ENCODE results near the gene PDZD2. TPM values are rescaled to one million over a fixed set of nuclear protein-coding genes. Genes with fewer than 3 reads are reported as not detected.
"Not testable (repeated sequence)": the region's sequence is repeated elsewhere in the genome, so short reads cannot be mapped to it uniquely, and the experiment has no call there.

Gene PDZD2
- polyA plus RNA-seq, 1 donor from 2014 or later, result 3.1 TPM

DNA sequence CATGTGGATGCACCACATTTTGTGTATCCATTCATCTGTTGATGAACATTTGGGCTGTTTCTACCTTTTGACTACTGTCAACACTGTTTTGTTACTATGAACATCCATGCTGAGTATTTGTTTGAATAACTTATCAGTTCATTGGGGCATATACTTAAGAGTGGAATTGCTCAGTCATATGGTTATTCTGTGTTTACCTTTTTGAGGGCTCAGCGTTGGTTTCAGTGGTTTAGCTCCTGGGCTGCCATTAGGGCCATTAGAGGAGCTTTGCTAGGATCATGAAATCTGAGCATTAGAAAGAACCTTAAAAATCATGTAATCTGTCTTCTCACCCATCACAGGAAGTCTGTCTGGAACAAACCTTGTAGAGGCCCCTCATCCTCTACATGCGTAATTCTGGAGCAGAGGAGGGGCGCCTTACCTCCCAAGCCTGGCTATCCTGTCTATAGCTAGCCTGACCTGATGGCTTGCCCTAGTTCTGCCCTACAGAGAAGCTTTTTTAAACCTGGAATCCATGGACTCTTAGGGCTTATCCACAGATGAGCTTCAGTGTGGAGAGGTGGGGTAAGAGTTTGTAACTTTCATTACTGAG lies 92.9 kb downstream of the PDZD2 start:
- no peaks in the 10 kb centered on the region for H3K9me2 ChIP-seq (ENCODE audit: insufficient read depth, low read length)
- no peaks in the 10 kb centered on the region for H4K20me1 ChIP-seq (ENCODE audit: insufficient read depth)
- no peak overlapping the region for H3K4me2 ChIP-seq (ENCODE audit: low read length)
- H3K27me3 ChIP-seq (ENCODE audit: insufficient read depth, low read depth, low read length), result no peaks in the 10 kb centered on the region
- TF ChIP-seq, protein P1, sequence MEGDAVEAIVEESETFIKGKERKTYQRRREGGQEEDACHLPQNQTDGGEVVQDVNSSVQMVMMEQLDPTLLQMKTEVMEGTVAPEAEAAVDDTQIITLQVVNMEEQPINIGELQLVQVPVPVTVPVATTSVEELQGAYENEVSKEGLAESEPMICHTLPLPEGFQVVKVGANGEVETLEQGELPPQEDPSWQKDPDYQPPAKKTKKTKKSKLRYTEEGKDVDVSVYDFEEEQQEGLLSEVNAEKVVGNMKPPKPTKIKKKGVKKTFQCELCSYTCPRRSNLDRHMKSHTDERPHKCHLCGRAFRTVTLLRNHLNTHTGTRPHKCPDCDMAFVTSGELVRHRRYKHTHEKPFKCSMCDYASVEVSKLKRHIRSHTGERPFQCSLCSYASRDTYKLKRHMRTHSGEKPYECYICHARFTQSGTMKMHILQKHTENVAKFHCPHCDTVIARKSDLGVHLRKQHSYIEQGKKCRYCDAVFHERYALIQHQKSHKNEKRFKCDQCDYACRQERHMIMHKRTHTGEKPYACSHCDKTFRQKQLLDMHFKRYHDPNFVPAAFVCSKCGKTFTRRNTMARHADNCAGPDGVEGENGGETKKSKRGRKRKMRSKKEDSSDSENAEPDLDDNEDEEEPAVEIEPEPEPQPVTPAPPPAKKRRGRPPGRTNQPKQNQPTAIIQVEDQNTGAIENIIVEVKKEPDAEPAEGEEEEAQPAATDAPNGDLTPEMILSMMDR (IDR thresholded peaks at IDR 0.05; ENCODE audit: poor library complexity, severe bottlenecking), result no peak
- no peak overlapping the region for H3K4me3 ChIP-seq (ENCODE audit: low read length)
- H3K36me3 ChIP-seq (ENCODE audit: insufficient read depth, low read length), result no peaks in the 10 kb centered on the region
- no peak overlapping the region for H2AFZ ChIP-seq (ENCODE audit: low read depth, low read length)
- no peak overlapping the region for H3K9ac ChIP-seq (ENCODE audit: low read length)
- no peaks in the 10 kb centered on the region for H3K79me2 ChIP-seq (replicated peaks; ENCODE audit: insufficient read depth, low read length)
- H3F3A ChIP-seq (ENCODE audit: insufficient read depth, low read length, poor library complexity, severe bottlenecking), result no peaks in the 10 kb centered on the region
- H3K27ac ChIP-seq (ENCODE audit: low read length), result no peak overlapping the region
- H3K9me3 ChIP-seq (ENCODE audit: low read length), result no peaks in the 10 kb centered on the region

DNA sequence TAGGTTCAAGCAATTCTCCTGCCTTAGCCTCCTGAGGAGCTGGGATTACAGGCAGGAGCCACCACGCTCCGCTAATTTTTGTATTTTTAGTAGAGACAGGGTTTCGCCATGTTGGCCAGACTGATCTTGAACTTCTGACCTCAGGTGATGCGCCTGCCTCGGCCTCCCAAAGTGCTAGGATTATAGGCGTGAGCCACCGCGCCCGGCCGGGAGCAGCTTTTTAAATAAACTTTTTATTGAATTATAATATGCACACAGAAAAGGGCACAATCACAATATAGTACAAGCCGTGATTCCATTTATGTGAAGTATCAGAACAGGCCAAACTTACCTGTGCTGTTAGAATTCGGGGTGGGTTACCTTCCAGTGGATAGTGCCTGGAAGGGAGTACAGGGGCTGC lies 93.9 kb downstream of the PDZD2 start:
- H3K4me3 ChIP-seq (ENCODE audit: low read length); H4K20me1 ChIP-seq (ENCODE audit: insufficient read depth); H3K79me2 ChIP-seq (replicated peaks; ENCODE audit: insufficient read depth, low read length); H2AFZ ChIP-seq (ENCODE audit: low read depth, low read length); H3K27ac ChIP-seq (ENCODE audit: low read length); H3K9ac ChIP-seq (ENCODE audit: low read length); H3K4me2 ChIP-seq (ENCODE audit: low read length); H3K9me3 ChIP-seq (ENCODE audit: low read length); H3K27me3 ChIP-seq (ENCODE audit: insufficient read depth, low read depth, low read length); H3K9me2 ChIP-seq (ENCODE audit: insufficient read depth, low read length); H3K36me3 ChIP-seq (ENCODE audit: insufficient read depth, low read length); H3F3A ChIP-seq (ENCODE audit: insufficient read depth, low read length, poor library complexity, severe bottlenecking): not testable (repeated sequence)

DNA sequence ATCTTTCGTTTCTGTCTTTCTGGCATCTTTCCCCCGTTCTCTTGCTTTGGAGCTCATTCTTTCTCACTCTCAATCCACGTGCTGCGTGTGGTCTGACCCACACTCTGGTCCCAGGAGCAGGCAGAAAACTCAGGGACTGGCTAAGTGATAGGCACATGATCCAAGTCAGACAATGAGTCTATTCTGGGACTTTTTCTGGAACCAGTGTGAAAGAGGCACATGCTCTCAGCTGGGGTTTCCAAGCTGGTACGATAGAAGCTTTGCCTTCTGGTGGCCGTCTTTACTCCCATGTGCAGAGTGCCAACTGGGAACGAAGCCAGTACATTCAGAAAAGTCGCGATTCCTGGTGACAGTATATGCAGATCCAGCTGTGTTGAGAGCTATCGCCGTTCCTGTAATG lies 94.4 kb downstream of the PDZD2 start:
- Histone ChIP-seq H3K4me2 (ENCODE audit: low read length) (no peak overlapping the region), H3F3A (ENCODE audit: insufficient read depth, low read length, poor library complexity, severe bottlenecking) (no peaks in the 10 kb centered on the region), H3K4me3 (ENCODE audit: low read length) (no peak overlapping the region), H3K79me2 (replicated peaks; ENCODE audit: insufficient read depth, low read length) (no peaks in the 10 kb centered on the region), H4K20me1 (ENCODE audit: insufficient read depth) (no peaks in the 10 kb centered on the region), H3K9me2 (ENCODE audit: insufficient read depth, low read length) (no peaks in the 10 kb centered on the region), H2AFZ (ENCODE audit: low read depth, low read length) (no peak overlapping the region), H3K9ac (ENCODE audit: low read length) (no peak overlapping the region), H3K36me3 (ENCODE audit: insufficient read depth, low read length) (no peaks in the 10 kb centered on the region), H3K27me3 (ENCODE audit: insufficient read depth, low read depth, low read length) (no peaks in the 10 kb centered on the region), H3K9me3 (ENCODE audit: low read length) (no peaks in the 10 kb centered on the region), H3K27ac (ENCODE audit: low read length) (no peak overlapping the region)
- no peak for TF ChIP-seq RAD21 (conservative IDR thresholded peaks at IDR 0.05)

- no peak overlapping the region for H3K4me3 ChIP-seq (ENCODE audit: low read length)
- TF ChIP-seq EP300 (conservative IDR thresholded peaks at IDR 0.05; ENCODE audit: poor library complexity, severe bottlenecking), result no peak
- TF ChIP-seq SMC3 (conservative IDR thresholded peaks at IDR 0.05; ENCODE audit: poor library complexity), result no peak
- no peak for TF ChIP-seq POLR2AphosphoS5 (IDR thresholded peaks at IDR 0.05)
- no peaks in the 10 kb centered on the region for H4K20me1 ChIP-seq (ENCODE audit: insufficient read depth)
- H3K9me2 ChIP-seq (ENCODE audit: insufficient read depth, low read length), result no peaks in the 10 kb centered on the region
- H3K9ac ChIP-seq (ENCODE audit: low read length), result no peak overlapping the region
- no peaks in the 10 kb centered on the region for H3F3A ChIP-seq (ENCODE audit: insufficient read depth, low read length, poor library complexity, severe bottlenecking)
- H2AFZ ChIP-seq (ENCODE audit: low read depth, low read length), result no peak overlapping the region
- no peaks in the 10 kb centered on the region for H3K9me3 ChIP-seq (ENCODE audit: low read length)
- H3K36me3 ChIP-seq (ENCODE audit: insufficient read depth, low read length), result no peaks in the 10 kb centered on the region
- no peaks in the 10 kb centered on the region for H3K79me2 ChIP-seq (replicated peaks; ENCODE audit: insufficient read depth, low read length)
- H3K4me2 ChIP-seq (ENCODE audit: low read length), result no peak overlapping the region
- no peak overlapping the region for H3K27ac ChIP-seq (ENCODE audit: low read length)
- no peaks in the 10 kb centered on the region for H3K27me3 ChIP-seq (ENCODE audit: insufficient read depth, low read depth, low read length)
Observed at GRCh38 chr5:31736127-31736526, 97.2 kb downstream of the PDZD2 start.
